H4 (cell line): ENCODE measurements around the gene EFCAB9. TPM values are rescaled to one million over a fixed set of nuclear protein-coding genes. Genes with fewer than 3 reads are reported as not detected.
"Not testable (repeated sequence)": the region's sequence is repeated elsewhere in the genome, so short reads cannot be mapped to it uniquely, and the experiment has no call there.

ENCODE experiments used
- DNase-seq: peaks from one replicate; pipeline ENCODE4 v3.0.0-alpha.2; 2015; ENCODE audit warnings: low spot score
- total RNA-seq: library from RNA; depleted of rRNA; stranded (reverse); fragments of >200 nt; shearing (Covaris generic); gene quantifications from 2 replicates; pipeline ENCODE4 v1.2.3, GENCODE V29; 2014

EFCAB9 gene
- total RNA-seq, 1 experiment from 2014 or later = not detected

DNA sequence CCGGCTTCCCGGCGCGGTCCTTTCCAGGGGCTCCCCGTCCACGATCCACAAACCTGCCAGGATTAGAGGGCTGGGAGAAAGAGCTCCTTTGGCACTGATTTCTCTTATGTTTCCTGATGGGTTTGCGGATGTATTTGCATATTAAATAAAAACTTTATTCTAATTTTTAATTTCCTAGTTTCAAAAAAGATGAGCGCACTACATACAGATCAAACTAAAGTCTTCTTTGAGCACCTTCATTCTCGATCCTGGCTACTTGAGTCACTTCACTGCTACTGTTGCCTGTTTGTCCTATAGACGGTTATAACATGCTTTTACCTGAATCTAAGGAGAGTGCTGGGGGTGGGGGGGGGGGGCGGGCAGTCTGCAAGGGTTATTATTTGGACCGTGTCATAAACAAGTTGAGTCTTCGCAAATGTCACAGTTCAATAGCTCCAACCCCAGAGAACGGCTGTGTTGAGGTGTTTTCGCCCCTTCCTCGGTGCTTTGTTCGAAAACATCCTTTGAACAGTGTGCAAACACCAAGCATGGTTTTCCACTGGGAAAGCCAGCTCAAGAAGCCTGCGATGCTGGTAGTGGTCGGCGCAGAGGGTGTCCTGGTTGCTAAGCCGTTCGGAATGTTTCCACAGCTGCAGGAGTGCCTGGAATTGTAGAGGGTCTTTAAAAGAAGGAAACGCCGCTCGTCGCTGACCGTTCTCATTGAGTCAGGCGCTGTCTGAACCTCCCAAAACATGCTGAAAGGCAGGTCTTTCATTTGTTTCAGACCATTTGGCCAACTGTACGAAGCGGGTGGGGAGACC is 4.9 kb upstream of the EFCAB9 start:
- DNase-seq = no peak

DNA sequence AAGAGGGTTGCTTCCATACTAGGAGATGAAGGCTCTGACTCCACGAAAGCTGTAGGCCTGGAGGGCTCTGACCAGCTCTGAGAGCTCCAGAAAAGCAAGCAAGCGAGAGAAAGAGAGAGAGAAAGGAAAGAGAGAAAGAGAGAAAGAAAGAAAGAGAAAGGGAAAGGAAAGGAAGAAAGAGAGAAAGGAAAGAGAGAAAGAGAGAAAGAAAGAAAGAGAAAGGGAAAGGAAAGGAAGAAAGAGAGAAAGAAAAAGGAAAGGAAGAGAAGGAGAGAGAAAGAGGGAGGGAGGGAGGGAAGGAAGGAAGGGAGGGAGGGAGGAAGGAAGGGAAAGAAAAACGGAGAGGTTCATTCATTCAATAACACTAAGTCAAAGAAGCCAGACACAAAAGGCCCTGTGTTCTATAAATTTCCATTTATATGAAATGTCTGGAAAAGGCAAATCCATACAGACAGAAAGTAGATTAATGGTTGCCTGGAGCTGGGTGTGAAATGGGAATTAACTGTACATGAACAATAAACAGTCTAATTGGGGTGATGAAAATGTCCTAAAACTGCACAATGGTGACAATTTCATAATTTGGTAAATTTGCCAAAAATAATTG is 4.2 kb upstream of the EFCAB9 start:
- no peak for DNase-seq

DNA sequence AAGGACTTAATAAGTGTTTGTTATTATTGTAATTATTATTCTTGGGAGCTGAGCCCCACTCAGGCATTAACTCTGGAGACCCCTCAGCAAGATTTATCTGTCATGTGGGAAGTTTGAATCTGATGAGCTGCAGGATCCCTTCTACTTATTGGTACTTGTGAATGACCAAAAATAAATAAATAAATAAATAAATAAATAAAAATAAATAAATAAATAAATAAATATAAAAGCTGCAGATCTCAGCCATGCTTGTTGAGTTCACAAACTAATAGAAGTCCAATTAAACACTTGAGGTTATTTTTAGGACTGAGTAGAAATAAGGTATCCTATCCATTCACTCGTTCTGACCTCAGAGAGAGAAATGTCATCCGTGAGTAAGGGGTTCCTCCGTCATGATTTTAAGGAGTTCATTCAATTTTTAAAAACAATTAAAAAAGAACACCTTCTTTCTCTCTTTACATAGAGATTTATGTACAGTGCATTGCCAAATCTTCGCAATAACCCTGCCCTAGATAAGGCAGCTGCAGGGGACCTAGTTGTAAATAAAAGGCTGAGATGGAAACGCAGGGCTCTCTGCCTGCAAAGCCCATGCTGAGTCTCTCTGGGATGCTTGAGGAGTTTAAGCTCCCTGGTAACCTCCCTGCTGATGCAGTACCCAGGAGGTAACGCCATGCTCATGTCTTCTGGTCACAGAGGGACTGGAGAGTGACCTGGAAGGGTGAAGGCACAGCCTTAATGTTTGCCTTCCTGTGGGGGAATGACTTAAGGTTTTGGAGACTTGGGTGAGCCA is 1.2 kb downstream of the EFCAB9 start:
- no peak for DNase-seq

DNA sequence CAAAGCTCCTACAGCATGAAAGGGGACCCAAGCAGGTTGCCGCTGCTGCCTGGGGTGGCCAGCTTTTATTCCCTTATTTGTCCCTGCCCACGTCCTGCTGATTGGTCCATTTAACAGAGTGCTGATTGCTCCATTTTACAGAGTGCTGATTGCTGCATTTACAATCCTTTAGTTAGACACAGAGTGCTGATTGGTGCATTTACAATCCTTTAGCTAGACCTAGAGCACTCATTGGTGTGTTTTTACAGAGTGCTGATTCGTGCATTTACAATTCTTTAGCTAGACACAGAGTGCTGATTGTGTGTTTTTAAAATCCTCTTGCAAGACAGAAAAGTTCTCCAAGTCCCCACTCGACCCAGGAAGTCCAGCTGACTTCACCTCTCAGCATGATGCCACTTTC is 3.8 kb downstream of the EFCAB9 start:
- not testable (repeated sequence) for DNase-seq

DNA sequence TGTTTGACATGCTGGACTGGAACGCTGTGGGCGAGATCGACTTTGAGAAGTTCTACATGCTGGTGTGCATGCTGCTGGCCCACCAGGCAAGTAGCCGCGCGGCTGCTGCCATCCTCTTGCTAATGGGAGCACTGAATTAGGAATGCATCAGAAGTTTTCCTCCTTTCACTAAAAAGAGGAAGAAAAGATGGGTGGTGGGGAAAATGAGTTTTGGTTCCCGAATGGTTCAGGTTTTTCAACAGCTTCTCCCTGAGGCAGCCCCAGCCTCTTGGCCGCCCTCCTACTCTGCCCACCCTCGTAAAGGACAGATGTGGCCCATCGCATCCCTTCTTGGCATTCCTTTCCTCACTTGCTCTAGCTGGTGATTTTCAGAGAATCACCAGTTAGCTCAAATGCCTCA is 5.5 kb downstream of the EFCAB9 start:
- DNase-seq = no peak

DNA sequence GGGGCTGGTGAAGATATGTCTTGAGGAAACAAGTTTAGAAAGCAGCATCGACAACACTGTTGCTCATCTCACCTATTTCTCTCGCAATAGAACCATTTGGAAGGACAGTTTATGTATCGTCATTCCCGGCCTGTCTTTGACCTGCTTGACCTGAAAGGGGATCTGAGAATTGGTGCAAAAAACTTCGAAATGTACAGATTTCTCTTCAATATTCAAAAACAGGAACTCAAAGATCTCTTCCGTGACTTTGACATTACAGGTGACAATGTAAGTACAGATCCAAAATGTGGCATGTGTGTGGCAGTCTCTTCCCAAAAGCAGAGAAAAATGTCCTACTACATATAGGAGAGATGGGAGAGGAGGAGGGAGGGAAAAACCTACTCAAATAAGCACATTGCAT is 6.5 kb downstream of the EFCAB9 start:
- no peak for DNase-seq

DNA sequence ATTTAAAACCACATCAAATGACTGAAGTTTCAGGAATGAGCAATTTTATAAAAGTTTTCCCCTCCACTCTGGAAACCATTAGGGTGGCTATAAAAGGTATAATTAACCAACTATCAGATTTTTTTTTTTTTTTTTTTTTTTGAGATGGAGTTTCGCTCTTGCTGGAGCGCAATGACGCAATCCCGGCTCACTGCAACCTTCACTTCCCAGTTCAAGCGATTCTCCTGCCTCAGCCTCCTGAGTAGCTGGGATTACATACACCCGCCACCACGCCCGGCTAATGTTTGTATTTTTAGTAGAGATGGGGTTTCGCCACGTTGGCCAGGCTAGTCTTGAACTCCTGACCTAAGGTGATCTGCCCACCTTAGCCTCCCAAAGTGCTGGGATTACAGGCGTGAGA is 12.0 kb downstream of the EFCAB9 start:
- DNase-seq = not testable (repeated sequence)

DNA sequence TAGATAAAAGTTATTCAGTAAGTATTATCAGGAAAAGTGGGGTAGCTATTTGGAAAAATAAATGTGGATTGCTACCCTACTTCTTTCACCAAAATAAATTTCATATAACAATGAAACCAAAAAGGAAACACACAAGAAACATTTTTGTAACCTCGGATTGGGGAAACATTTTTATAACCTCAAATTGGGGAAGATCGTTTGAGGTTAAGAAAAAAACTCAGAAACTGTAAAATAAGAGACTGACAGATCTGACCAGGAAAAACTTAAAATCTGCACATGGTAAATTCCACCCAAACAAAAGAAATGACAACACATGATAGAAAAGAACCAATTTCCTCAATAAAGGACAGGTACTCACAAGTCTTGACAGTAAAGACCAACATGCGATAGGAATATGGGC is 13.5 kb downstream of the EFCAB9 start:
- no peak for DNase-seq

DNA sequence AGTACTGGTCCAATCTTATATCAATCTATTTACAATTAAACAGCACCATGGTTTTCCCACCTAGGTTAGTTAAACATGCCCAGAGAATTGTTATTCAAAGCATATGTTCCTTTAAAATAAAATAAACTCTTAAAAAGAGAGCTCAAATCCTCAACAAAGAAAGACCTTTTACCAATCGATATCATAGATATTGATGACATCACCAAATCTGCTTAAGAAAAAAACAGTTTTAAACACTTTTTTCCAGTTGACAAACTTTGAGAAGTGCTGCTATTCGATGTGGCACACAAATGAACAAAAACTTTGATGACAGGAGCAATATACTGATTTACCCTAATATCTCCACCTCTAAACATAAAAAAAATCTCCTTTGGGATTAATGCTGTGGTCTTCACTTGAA is 15.7 kb downstream of the EFCAB9 start:
- no peak for DNase-seq

DNA sequence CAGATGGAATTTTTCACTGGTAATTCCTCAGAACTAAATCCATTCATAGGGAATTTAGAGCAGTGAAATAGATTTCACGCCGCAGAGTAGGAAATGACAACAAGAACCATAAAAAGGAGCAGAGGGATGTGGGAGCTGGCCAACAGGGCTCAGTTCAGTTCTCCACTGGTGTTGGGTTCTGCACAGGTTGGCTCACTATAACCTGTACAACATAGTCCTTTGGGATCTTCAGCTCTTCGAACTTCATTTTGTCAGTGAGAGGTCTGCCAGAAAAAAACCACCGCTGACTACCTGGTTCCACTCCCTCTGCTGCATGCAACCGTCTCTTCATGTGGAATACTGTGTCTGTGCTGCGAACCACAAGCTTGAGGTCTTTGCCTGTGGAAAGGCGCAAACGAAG is 17.7 kb downstream of the EFCAB9 start:
- no peak for DNase-seq

DNA sequence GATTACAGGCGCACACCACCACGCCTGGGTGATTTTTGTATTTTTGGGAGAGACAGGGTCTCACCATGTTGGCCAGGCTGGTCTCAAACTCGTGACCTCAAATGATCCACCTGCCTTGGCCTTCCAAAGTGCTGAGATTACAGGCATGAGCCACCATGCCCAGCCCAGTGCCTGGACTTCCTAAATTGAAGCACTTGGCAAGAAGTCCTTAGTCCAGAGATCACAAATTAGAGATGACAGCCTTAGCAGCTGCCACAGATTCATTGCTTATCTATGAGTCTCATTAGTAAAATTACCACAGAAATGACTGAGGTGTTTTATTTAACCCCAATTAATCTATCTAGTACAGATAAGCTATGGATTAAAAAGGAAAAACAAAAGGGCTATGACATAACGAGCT is 19.2 kb downstream of the EFCAB9 start:
- no peak for DNase-seq

DNA sequence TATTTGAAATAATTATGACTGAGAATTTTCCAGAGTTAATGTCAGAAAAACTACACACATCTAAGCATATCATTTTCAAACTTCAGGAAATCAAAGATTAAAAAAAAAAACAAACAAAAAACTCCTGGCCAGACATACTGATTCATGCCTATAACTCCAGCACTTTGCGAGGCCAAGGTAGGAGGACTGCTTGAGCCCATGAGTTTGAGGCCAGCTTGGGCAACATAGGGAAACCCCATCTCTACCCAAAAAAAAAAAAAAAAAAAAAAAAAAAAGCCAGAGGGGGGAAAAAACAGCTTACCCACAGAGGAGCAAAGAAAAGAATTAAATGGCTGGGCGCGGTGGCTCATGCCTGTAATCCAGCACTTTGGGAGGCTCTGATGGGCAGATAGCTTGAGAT is 22.4 kb downstream of the EFCAB9 start:
- no peak for DNase-seq

DNA sequence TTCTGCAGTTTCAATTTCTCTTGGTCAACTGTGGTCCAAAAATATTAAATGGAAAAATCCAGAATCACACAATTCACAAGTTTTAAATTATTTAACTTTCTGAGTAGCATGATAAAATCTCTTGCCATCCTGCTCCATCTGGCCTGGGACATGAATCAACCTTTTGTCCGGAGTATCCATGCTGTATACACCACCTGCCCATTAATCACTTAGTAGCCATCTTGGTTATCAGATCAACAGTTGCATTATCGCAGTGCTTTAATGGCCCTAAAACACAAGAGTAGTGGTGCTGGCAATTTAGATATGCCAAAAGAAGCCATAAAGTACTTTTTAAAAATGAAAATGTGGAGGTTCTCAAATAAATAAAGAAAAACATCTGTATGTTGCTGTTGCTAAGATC is 25.3 kb downstream of the EFCAB9 start:
- DNase-seq = no peak

DNA sequence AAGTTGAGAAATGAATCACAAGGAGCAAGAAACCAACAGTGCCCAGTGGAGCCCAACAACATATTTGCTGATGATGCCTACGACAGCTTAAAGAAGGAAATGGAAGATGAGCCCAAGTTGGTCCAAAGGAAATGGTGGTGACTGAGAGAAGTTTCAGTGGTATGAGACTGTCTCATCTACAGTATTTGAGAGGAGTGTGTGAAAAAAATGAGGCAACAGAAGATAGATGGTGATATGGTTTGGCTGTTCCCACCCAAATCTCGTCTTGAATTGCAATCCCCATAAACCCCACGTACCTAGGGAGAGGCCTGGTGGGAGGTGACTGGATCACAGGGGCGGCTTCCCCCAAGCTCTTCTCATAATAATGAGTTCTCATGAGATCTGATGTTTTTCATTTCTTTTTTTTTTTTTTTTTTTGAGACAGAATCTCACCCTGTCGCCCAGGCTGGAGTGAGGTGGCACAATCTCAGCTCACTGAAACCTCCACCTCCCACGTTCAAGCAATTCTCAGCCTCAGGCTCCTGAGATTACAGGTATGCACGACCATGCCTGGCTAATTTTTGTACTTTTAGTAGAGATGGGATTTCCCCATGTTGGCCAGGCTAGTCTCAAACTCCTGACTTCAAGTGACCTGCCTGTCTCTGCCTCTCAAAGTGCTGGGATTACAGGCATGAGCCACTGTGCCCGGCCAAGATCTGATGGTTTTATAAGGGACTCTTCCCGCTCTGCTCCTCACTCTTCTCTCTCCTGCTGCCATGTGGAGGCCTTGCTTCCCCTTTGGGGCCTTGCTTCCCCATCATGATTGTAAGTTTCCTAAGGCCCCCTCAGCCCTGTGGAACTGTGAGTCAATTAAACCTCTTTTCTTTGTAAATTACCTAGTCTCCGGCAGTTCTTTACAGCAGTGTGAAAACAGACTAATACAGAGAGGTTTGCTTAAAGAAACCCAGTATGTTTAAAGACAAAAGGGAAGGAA is 30.2 kb downstream of the EFCAB9 start:
- DNase-seq = no peak

DNA sequence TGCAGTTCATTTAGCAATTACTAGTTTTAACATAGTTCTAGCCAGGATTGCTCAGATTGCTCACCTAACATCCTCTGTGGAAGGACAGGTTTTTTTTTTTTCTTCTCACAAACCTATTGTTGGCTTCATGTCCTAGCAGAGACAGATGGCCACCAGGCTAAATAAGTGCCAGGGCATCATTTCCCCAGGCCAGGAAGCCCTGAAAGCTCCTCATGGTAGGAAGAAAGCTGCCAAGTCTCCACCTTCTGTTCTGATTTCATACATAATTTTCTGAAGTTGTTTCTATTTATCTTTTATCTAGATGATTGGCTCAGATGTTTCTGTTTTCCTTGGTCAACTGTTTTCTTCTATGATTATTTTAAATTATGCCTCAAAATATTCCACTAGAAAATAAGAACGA is 31.0 kb downstream of the EFCAB9 start:
- DNase-seq = no peak

DNA sequence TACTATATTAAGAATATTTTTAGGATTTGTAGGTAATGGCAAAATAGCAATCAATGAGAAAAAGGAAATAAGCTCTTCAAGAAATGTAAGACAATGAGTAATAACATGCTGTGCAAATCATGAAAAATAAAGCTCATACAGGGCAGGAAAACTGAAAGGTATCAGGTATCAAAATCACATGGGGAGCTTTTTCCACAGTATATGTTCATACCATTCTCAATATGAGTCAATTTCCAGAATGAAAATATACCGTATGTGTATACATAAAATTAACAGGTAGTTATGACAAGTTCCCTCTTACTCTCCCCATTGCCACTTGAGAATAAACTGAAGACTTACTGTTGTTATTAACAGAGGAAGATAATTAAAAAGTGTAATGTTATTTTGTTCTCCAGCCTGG is 35.9 kb downstream of the EFCAB9 start:
- no peak for DNase-seq

DNA sequence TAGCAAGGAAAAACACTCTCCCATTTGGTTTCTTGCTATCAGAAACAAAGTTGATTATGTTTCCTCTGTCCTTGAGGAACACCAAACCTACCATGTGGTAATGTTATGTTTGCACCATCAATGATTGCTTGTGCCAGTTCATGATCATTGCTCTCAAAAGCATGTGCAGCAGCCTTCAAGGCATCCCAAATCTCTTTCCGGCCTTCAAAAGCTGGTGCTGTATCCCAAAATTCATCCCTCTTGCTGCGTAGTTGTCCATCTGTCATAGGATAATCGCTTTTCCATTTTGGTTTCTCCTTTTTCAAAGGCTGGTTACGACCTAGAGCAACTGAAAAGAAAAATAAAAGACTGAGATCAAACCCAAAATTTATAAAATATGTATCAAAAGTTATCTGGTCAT is 40.1 kb downstream of the EFCAB9 start:
- no peak for DNase-seq

DNA sequence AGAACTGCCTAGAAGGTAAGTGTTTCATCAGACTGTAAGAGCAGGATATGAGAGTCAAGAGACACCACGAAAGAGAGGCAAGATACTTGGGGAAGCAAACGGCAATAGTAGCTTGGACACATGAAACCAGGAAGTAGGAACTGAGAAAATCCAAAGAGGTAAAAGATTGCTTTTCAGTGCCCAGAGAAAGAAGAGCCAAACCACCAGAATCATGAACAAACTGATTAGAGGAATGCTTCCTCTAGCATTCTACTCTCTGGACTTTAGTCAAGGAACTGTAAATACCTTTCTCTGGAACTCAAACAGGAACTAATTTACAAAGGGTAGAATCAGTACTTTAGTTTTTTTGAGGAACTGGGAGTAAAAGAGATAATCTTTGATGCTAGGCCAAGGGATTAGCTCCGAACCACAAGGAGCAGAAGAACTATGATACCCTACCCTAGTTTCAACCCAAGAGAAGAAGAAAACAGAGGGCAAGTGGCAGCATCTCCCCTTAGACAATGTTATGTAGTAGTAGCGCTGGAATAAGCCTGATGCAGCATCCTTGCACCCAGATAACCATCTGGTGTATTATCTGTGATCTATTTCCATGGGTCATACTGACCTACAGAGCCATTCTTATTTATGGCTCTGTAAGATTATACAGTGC is 41.3 kb downstream of the EFCAB9 start:
- DNase-seq = no peak

DNA sequence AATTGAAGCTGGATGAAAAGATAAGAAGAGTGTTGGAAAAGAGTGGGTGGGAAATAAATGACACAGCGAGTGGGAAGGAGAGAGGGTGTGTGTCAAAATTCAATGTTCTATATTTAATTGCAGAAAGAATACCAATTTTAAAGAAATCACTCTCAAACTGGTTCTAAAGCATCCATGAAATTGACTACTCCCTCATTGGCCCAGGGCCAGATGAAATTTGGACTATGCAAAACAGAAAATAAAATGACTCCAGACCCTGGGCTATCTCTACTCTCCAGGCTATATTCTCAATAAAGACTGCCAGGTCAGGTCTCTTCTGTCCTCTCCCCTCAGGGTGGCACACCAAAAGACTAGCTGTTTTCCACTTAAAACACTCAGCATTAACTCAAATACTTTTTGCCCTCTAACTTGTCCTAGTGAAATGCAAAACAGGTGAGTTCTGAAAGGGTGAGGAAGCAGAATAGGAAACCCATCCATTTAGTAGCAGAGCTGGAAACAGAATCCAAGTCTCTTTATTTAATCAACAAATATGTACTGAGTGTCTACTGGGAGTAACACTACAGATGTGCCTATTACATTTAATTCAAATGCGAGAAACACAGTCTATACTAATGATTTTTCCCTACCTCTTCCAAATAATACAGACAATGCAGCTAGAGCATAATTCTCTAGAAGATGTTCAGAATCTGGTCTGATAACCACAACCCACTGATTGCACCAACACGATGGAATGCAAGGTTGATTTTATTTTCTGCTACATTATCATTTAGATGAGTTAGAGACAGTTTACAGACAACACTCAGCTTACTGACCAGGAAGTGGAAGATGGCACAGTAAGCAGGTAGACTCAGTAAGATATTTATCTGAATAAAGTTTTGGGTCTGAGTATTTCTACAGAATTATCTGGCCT is 42.1 kb downstream of the EFCAB9 start:
- DNase-seq = no peak

DNA sequence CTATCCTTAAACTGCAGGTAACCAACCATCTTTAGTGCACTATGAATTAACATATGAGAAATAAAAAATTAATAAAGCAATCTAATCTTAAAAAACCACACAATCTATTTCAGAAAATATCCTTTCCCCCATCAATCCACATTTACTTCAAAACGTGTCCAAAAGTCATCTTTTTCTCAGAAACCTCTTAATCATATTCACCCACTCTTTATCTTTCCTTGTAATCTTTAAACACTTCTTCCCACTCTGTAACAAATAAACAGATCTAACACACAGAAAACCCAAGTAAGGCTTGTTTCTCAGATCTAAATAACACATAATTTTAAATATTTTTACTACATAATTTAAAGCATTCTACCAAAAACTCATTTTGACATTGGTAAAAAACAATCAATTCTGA is 44.4 kb downstream of the EFCAB9 start:
- no peak for DNase-seq
